ENCODE results near the gene CLEC4G.

DNA sequence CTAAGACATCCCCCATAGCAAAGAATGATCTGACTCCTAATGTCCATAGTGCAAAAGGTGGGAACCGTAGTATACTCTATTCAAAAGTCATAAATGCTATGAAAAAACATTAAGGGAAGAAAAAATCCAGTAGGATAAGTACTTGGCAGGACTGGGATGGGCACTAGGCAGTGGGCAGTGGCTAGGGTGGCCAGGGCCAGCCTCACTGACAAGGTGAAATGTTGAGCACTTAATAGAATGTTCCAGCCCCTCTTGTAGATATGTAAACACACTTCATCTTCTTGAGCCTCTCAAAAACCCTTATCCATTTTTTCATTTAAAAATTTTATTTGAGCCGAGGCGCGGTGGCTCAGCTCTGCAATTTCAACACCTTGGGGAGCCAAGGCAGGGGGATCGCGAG is 1.5 kb upstream of the CLEC4G start:
- TF ChIP-seq, protein P1, sequence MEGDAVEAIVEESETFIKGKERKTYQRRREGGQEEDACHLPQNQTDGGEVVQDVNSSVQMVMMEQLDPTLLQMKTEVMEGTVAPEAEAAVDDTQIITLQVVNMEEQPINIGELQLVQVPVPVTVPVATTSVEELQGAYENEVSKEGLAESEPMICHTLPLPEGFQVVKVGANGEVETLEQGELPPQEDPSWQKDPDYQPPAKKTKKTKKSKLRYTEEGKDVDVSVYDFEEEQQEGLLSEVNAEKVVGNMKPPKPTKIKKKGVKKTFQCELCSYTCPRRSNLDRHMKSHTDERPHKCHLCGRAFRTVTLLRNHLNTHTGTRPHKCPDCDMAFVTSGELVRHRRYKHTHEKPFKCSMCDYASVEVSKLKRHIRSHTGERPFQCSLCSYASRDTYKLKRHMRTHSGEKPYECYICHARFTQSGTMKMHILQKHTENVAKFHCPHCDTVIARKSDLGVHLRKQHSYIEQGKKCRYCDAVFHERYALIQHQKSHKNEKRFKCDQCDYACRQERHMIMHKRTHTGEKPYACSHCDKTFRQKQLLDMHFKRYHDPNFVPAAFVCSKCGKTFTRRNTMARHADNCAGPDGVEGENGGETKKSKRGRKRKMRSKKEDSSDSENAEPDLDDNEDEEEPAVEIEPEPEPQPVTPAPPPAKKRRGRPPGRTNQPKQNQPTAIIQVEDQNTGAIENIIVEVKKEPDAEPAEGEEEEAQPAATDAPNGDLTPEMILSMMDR (conservative IDR thresholded peaks at IDR 0.05 in 1 of 2, IDR thresholded peaks at IDR 0.05 in 1 of 2; ENCODE audit: extremely low read depth in 1 of 2, insufficient read depth in 1 of 2, low read depth in 1 of 2, low read length in 2 of 2), result no peak
- TF ChIP-seq EZH2 (IDR thresholded peaks at IDR 0.05; ENCODE audit: borderline replicate concordance, low read length), result no peak

Measured in mammary epithelial cell (primary cell).